SK-N-SH treated with all-trans-retinoic acid at 6 μM for 48 hours (cell line): ENCODE measurements around the gene KCNMA1.

Source experiments
- ATAC-seq: fragments of 200-7000 bp; cut with Tn5 transposase; 3 replicates; pipeline ENCODE4 v1.9.1; 2020; ENCODE audit warnings: mild to moderate bottlenecking, moderate library complexity
- ARNTL ChIP-seq: fragments of 450-650 bp; formaldehyde crosslinking; IDR thresholded peaks from 2 replicates; pipeline ENCODE4 v1.5.0; 2020; ENCODE audit warnings: low read depth, mild to moderate bottlenecking, moderate library complexity, borderline replicate concordance
- BACH2 ChIP-seq: fragments of 250-450 bp; sonication (Bioruptor Pico); IDR thresholded peaks from 2 replicates; pipeline ENCODE4 v1.9.0; 2021; ENCODE audit warnings: mild to moderate bottlenecking, borderline replicate concordance
- CREB5 ChIP-seq: fragments of 250-450 bp; sonication (Bioruptor Pico); IDR thresholded peaks from 2 replicates; pipeline ENCODE4 v1.5.1; 2020; ENCODE audit warnings: low read depth, mild to moderate bottlenecking, moderate library complexity
- CSDC2 ChIP-seq: fragments of 250-450 bp; sonication (Bioruptor Pico); IDR thresholded peaks from 2 replicates; pipeline ENCODE4 v1.5.0; 2020; ENCODE audit warnings: mild to moderate bottlenecking, moderate library complexity
- ESRRG ChIP-seq: fragments of 250-450 bp; sonication (Bioruptor Pico); IDR thresholded peaks from 2 replicates; pipeline ENCODE4 v1.6.1; 2021; ENCODE audit warnings: mild to moderate bottlenecking
- GLIS3 ChIP-seq: fragments of 250-450 bp; sonication (Bioruptor Pico); IDR thresholded peaks from 2 replicates; pipeline ENCODE4 v1.5.0; 2020; ENCODE audit warnings: mild to moderate bottlenecking, moderate library complexity
- ISL1 ChIP-seq: fragments of 250-450 bp; sonication (Bioruptor Pico); IDR thresholded peaks from 2 replicates; pipeline ENCODE4 v2.1.2; 2022; ENCODE audit warnings: mild to moderate bottlenecking, moderate library complexity
- OSR1 ChIP-seq: fragments of 250-450 bp; sonication (Bioruptor Pico); IDR thresholded peaks from 2 replicates; pipeline ENCODE4 v1.8.0; 2022; ENCODE audit warnings: moderate library complexity, mild to moderate bottlenecking, inconsistent platforms
- PATZ1 ChIP-seq: fragments of 250-450 bp; sonication (Bioruptor Pico); IDR thresholded peaks from 2 replicates; pipeline ENCODE4 v1.8.0; 2020; ENCODE audit warnings: mild to moderate bottlenecking, moderate library complexity, borderline replicate concordance
- POU6F1 ChIP-seq: fragments of 250-450 bp; sonication (Bioruptor Pico); IDR thresholded peaks from 2 replicates; pipeline ENCODE4 v1.8.0; 2021; ENCODE audit warnings: low read depth, mild to moderate bottlenecking, moderate library complexity, borderline replicate concordance
- PPARA ChIP-seq: fragments of 250-450 bp; sonication (Bioruptor Pico); IDR thresholded peaks from 2 replicates; pipeline ENCODE4 v1.5.0; 2020; ENCODE audit warnings: mild to moderate bottlenecking, borderline replicate concordance
- RARB ChIP-seq: fragments of 250-450 bp; sonication (Bioruptor Pico); IDR thresholded peaks from 2 replicates; pipeline ENCODE4 v1.8.0; 2021; ENCODE audit warnings: mild to moderate bottlenecking, moderate library complexity
- TCF4 ChIP-seq: fragments of 250-450 bp; sonication (Bioruptor Pico); IDR thresholded peaks from 2 replicates; pipeline ENCODE4 v1.8.0; 2021; ENCODE audit warnings: mild to moderate bottlenecking, moderate library complexity, borderline replicate concordance
- TOX ChIP-seq: fragments of 250-450 bp; sonication (Bioruptor Pico); IDR thresholded peaks from 2 replicates; pipeline ENCODE4 v1.8.0; 2021; ENCODE audit warnings: mild to moderate bottlenecking, moderate library complexity, borderline replicate concordance
- TSHZ2 ChIP-seq: fragments of 250-450 bp; sonication (Bioruptor Pico); IDR thresholded peaks from 2 replicates; pipeline ENCODE4 v1.5.0; 2020; ENCODE audit warnings: mild to moderate bottlenecking, moderate library complexity
- ZC3H10 ChIP-seq: fragments of 250-450 bp; sonication (Bioruptor Pico); IDR thresholded peaks from 2 replicates; pipeline ENCODE4 v1.5.1; 2021; ENCODE audit warnings: mild to moderate bottlenecking, moderate library complexity
- ZFP3 ChIP-seq: fragments of 250-450 bp; sonication (Bioruptor Pico); IDR thresholded peaks from 2 replicates; pipeline ENCODE4 v1.5.0; 2020; ENCODE audit warnings: mild to moderate bottlenecking, moderate library complexity
- ZFP30 ChIP-seq: fragments of 450-650 bp; formaldehyde crosslinking; IDR thresholded peaks from 2 replicates; pipeline ENCODE4 v1.5.0; 2022; ENCODE audit warnings: mild to moderate bottlenecking, moderate library complexity
- ZNF565 ChIP-seq: fragments of 450-650 bp; formaldehyde crosslinking; conservative IDR thresholded peaks from 2 replicates; pipeline ENCODE4 v1.5.0; 2020; ENCODE audit warnings: low read depth, mild to moderate bottlenecking, moderate library complexity
- ZNF70 ChIP-seq: fragments of 450-650 bp; formaldehyde crosslinking; IDR thresholded peaks from 2 replicates; pipeline ENCODE4 v1.5.0; 2020; ENCODE audit warnings: mild to moderate bottlenecking, moderate library complexity
- ZNF8 ChIP-seq: fragments of 450-650 bp; formaldehyde crosslinking; IDR thresholded peaks from 2 replicates; pipeline ENCODE4 v1.5.0; 2020; ENCODE audit warnings: mild to moderate bottlenecking, moderate library complexity

The KCNMA1 gene

DNA sequence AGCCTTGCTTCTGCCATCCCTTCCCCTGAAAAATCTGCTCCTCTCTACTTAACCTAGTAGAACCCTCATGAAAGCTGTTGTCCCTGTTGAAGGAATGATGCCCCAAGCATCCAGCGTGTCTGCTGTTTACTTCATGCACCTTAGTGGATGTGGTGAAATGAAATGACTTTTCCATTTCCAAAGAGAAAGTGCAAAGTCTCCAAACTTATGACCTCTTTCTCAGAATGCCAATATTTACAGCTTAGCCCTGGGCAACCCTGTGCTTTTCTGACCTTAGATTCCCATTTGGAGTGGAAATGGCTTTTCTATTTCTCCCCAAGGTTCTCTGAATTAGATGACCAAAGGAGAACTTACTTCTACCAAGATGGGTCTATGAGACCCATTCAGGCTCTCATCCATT is 256.9 kb downstream of the KCNMA1 start:
- no peak for ATAC-seq
- TF ChIP-seq GLIS3 (CRISPR knock-in tag) (no peak), OSR1 (CRISPR knock-in tag) (no peak), CSDC2 (CRISPR knock-in tag) (no peak), ARNTL (CRISPR knock-in tag) (no peak)
- TF ChIP-seq, all 23 proteins: peak for 0

DNA sequence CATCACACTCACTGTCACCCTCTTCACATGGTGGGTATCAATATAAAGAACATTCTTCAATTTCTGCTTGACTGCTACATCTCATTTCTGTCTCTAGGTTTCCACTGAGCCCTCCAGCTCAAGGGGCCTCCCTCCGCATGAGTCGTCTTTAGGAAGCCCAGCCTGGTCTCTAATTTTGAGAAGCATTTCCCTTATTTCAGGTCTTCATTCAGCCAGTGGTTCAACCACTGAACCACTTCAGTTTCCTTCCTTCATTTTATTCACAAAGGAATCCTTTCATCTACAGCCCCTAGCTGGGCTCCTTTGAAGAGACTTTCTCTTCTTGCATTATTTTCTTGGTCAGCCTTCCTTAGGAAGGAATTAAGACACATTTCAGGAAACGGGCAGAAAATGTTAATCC is 257.4 kb downstream of the KCNMA1 start:
- TF ChIP-seq POU6F1 (CRISPR knock-in tag) (no peak), ARNTL (CRISPR knock-in tag) (no peak), TOX (CRISPR knock-in tag) (no peak), OSR1 (CRISPR knock-in tag) (no peak), ZNF70 (CRISPR knock-in tag) (no peak), ZC3H10 (no peak), ZFP3 (CRISPR knock-in tag) (no peak), ZFP30 (CRISPR knock-in tag) (no peak), CSDC2 (CRISPR knock-in tag) (no peak), ISL1 (CRISPR knock-in tag) (no peak), ZNF565 (no peak)
- no peak for ATAC-seq

DNA sequence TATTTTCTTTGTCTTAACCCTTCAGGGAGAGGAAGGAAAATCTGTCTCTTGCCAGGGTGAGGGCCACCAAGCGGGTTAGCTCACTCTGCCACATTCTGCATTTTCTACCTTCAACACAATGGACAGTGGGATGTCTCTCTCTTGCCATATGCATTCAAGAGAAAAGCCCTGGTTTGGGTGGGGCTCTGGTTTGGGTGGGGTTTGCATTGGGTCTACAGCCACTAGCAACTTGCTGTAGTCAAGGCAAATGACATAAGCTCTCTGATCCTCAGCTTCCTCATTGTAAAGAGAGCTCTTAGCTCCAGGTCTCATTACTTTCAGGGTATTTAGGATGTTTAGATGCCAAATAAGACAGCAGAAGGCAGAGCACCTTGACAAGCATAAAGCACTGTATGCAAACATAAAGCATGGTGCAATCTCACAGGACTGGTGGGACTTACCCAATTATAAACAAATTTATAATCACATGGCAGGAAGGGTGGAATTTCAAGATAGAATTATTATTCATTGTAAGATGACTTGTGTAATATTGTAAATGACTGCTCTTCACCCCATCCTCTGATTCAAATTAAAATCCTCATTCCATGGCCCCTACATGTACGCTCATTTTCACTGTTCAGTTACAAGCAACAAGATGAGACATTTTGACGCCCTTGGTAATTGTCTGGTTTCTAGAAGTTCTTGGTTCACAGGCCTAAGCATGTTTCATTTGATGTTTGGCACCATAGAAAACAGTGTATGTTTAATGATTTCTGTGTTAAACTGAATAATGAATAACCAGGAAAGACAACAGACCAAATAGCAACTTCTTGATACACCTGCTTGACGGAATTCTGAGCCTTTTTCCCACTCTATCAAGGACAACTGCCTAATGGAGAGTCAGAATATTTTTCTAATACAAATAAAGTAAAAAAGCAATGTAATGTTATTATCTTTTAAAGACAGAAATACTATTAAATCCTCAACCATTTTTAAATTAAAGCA is 258.9 kb downstream of the KCNMA1 start:
- TF ChIP-seq ZNF70 (CRISPR knock-in tag) (no peak), POU6F1 (CRISPR knock-in tag) (no peak), GLIS3 (CRISPR knock-in tag) (no peak), ESRRG (CRISPR knock-in tag) (no peak), ARNTL (CRISPR knock-in tag) (no peak), PATZ1 (CRISPR knock-in tag) (no peak)
- ATAC-seq = no peak

- TF ChIP-seq ZNF70 (CRISPR knock-in tag) (no peak), CREB5 (CRISPR knock-in tag) (no peak), ISL1 (CRISPR knock-in tag) (no peak), OSR1 (CRISPR knock-in tag) (no peak), BACH2 (CRISPR knock-in tag) (no peak), ZNF8 (CRISPR knock-in tag) (no peak), ARNTL (CRISPR knock-in tag) (no peak), TSHZ2 (CRISPR knock-in tag) (no peak), PPARA (CRISPR knock-in tag) (no peak), PATZ1 (CRISPR knock-in tag) (no peak), ZFP30 (CRISPR knock-in tag) (no peak), ZC3H10 (no peak), CSDC2 (CRISPR knock-in tag) (no peak), GLIS3 (CRISPR knock-in tag) (no peak), TOX (CRISPR knock-in tag) (no peak), ESRRG (CRISPR knock-in tag) (no peak), RARB (no peak), ZNF565 (no peak), ZFP3 (CRISPR knock-in tag) (no peak), TCF4 (no peak)
- TF ChIP-seq, all 23 proteins: peak for 0
- ATAC-seq = no peak
Measured at GRCh38 chr10:77377678-77378352, 259.8 kb downstream of the KCNMA1 start.
